SH-SY5Y (cell line): ENCODE data around the gene OR52N5.

Source experiments
- GATA2 ChIP-seq: IDR thresholded peaks from 2 replicates; pipeline ENCODE4 v1.6.1; 2011; ENCODE audit warnings: mild to moderate bottlenecking, low read depth, low read length
- GATA3 ChIP-seq: IDR thresholded peaks from 2 replicates; pipeline ENCODE4 v1.6.1; 2011; ENCODE audit warnings: low read depth, mild to moderate bottlenecking, low read length, moderate library complexity

- TF ChIP-seq GATA2 (no peak), GATA3 (no peak)
Observed at GRCh38 chr11:5783255-5783654, at the start of gene OR52N5.
